Measurements from ENCODE around the gene BFSP1. TPM values are rescaled to one million over a fixed set of nuclear protein-coding genes. Genes with fewer than 3 reads are reported as not detected.

The BFSP1 gene
- total RNA-seq, 4 donors from 2014 or later = 0.38 to 2.0 (median 0.98) TPM

DNA sequence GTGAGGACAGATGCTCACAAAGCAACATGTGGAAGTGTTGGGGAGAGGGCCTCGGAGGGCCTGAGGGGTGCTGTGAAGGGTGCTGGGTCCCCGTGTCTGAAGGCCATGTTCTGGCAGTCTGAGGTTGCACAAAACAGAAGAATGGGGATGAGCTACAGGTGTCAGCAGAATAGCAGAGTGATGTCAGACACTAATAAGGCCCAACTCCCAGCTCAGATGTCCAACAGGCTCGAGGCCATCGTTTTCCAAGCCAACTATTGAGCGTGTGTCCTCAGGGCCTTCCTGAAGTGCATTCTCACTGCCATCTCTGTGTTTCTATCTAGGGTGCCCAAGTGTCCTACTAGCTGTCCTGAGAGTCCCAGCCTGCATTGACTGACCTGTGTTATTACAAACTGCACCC, 7.9 kb downstream of the BFSP1 start:
- DNase-seq (ENCODE audit: low spot score) = no peak
- TF ChIP-seq, protein P1, sequence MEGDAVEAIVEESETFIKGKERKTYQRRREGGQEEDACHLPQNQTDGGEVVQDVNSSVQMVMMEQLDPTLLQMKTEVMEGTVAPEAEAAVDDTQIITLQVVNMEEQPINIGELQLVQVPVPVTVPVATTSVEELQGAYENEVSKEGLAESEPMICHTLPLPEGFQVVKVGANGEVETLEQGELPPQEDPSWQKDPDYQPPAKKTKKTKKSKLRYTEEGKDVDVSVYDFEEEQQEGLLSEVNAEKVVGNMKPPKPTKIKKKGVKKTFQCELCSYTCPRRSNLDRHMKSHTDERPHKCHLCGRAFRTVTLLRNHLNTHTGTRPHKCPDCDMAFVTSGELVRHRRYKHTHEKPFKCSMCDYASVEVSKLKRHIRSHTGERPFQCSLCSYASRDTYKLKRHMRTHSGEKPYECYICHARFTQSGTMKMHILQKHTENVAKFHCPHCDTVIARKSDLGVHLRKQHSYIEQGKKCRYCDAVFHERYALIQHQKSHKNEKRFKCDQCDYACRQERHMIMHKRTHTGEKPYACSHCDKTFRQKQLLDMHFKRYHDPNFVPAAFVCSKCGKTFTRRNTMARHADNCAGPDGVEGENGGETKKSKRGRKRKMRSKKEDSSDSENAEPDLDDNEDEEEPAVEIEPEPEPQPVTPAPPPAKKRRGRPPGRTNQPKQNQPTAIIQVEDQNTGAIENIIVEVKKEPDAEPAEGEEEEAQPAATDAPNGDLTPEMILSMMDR (IDR thresholded peaks at IDR 0.05) = no peak
- no peak for ATAC-seq (ENCODE audit: low FRiP score)

DNA sequence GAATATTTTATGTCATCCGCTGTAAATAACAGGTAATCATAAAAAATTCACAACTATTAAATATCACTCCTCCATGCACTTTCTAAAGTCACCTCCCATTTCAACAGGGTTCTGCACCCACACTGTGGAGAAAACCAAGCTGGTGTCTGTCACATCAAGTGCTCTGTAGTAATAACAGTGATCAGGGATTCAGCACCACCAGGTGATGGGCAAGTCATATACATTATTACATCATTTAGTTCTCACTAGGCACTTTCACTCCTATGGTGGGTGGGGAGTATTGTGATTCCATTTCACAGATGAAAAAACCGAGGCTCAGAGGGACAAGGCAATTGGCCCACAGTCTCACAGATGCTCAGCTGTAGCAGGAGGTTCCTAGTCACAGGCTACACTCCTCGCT, 8.7 kb downstream of the BFSP1 start:
- DNase-seq (ENCODE audit: low spot score) = no peak
- TF ChIP-seq, protein P1 (IDR thresholded peaks at IDR 0.05) = no peak
- ATAC-seq (ENCODE audit: low FRiP score) = no peak

DNA sequence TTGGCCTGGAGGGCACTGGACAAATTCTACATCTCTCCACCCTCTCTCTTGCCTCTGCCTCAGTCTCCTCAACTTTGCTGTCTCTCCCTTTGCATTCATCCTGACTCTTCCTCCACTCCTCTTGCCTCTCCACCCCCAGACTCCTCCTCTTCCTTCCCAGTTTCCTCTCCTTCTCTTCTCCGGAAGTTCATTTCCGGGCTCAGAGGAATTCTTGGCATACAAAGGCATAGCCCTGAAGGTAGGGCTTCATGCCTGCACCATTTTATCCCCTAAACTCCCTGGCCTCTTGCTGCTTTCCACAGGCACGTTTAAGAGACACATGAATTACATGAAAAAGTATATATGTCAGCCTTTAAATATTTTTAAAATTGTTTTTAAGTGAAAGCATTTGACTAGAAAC, 10.6 kb downstream of the BFSP1 start:
- TF ChIP-seq, protein P1 (IDR thresholded peaks at IDR 0.05) = no peak
- ATAC-seq (ENCODE audit: low FRiP score) (no peak), DNase-seq (ENCODE audit: low spot score) (no peak)

DNA sequence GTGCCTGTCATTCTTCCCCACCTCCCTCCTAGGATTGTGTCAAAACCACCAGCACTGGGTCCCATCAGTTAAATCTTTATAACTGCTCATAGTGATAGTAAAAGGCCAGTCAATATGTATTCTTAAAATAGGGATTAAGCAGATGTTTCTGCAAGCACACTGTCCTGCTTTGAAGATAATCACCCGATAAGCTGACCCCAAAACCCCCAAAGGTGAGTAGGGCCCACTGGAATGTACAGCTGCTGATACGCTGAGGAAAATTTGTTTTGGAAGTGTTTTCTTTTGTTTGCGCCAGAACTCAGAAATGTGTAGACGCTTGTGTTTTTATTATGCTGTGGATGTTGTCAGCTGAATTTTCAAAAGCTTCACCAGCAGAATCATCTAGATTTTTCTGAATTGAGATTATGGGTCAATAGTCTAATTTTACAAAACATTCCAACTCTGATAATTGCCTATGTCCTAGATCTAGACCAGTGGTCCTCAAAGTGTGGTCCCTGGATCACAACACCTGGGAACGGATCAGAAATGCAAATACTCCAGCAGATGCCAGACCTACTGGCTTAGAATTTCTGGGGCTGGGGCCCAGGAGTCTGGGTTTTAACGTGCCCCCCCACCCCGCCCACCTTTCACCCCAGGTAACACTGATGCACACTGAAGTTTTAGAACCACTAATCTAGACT, 11.4 kb downstream of the BFSP1 start:
- TF ChIP-seq, protein P1 (IDR thresholded peaks at IDR 0.05) = no peak
- DNase-seq (ENCODE audit: low spot score) (no peak), ATAC-seq (ENCODE audit: low FRiP score) (no peak)

DNA sequence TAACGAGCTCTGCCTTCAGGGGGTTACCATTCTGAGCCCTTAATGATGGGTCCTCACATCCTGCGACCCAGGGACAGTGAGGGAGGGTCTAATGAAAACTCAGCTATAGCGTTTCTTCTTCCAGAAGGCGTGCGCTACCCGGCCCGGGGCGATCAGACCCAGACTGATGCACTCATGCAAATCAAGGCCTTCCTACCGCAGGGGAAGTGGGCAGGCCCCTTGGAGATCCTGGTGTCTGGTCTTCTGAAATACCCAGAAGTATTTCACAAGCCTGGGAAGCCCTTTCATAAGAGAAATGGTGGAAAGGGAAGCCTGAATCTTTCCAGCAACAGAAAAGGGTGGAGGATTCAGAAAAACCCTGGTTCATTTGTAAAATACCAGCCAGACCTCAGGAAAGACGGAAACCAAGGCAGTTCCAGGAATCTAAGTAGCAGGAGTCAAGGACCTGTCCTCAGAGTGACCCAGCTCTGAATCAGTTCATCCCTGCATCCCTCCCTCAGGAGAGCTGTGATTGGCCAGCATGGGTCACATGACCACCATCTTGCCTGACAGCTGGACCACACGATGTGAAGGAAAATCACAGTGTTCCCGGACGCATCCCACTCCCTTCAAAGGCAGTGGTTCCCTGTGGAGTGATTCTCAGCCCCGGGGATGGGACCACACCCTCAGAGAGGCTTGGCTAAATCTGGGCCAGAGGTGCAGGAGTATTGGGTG, 12.7 kb downstream of the BFSP1 start:
- DNase-seq (ENCODE audit: low spot score) (peak; percentile 47), ATAC-seq (ENCODE audit: low FRiP score) (no peak)
- TF ChIP-seq, protein P1 (IDR thresholded peaks at IDR 0.05) = no peak

DNA sequence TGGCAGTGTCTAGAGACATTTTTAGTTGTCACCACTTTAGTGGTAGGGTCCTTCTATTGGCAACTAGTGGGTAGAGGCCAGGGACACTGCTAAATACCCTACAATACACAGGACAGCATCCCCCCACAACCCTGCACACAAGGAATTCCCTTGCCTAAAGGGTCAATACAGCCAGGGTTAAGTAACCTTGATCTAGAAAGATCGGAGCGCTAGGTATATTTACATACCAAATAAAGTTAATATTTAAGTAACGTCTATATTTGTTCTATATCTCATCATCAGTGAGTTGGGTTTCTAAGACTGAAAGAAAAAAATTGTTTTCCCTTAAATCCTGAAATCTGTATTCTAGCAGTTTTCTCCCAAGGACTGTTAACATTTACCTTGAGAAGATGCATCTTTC, 16.1 kb downstream of the BFSP1 start:
- TF ChIP-seq, protein P1 (IDR thresholded peaks at IDR 0.05) = no peak
- no peak for ATAC-seq (ENCODE audit: low FRiP score)
- no peak for DNase-seq (ENCODE audit: low spot score)

DNA sequence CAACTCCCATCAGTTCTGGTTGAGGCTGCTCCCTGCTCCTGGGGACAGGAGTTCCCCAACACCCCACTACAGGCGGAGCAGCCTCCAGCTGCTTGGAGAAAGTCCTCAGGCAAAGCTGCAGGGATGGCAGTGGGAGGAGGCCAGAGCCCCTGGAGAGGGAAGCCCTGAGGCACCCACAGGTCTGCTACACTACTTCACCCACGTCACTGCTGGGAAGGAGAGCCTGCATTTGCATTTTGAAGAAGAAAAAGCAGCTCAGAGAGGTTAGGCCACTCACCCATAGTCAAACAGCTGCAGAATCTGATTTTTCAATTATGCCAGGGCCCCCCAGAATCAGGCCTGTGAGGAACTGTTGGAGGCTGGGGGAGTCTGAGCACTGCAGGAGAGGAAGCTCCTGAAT, 17.2 kb downstream of the BFSP1 start:
- no peak for DNase-seq (ENCODE audit: low spot score)
- no peak for ATAC-seq (ENCODE audit: low FRiP score)
- TF ChIP-seq, protein P1 (IDR thresholded peaks at IDR 0.05) = no peak
